Colon (tissue), 2 donors: ENCODE data around the gene ITGB1.
"Not testable (repeated sequence)": the region's sequence is repeated elsewhere in the genome, so short reads cannot be mapped to it uniquely, and the experiment has no call there.

Experiments
- FAIRE-seq: peaks from 2 replicates; lab custom pipeline; 2012; peaks lifted over from hg19 to GRCh38; lab: Jason Lieb, UNC
- donor health status: control.
- donor health status: control.

Gene ITGB1

DNA sequence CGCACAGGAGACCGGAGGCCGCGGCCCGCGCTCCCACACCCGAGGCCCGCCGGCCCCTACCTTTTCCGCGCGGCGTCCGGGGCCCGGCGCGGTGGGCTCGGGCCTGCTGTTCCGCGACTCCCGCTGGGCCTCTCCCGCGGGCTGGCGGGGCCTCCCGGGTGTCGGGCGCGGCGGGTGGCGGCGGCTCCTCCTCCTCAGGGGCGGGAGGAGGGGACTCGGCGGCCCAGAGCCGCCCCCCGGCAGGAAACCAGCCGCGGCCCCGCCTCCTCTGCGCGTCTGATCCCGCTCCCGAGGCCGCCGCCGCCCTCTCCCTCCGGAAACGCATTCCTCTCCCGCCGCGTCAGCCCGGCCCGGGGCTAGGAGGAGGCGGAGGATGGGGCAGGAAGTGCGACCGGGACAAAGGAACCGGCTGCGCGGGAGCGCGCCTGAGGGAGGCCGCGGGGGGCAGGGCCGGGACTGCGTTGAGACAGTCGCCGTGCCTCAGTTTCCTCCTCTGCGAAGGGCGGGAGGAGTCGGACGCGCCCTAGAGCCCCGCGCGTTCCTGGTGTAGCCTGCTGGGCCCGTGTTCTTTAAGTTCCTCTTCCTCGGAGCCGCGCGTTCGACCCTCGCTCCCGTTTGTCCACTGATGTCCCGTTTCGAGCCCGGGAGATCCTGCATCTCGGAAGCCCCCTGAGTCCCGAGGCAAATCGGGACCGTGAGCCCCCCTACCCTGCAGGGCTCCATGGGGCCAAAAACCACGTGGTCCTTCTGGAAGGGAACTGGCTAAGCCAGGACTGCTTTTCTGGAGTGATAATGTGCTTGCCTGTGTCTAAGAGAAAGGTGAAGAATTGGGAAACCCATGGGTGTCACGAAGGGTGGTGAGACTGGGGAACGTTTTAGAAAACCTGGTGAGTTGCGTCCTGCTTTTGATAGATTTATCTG, at the start of gene ITGB1:
Gene ITGB1 (minus strand): TSS at position 146 of the 921 bp plus-strand sequence. CDS start 22,672 bp downstream, outside the sequence.
- no peak for FAIRE-seq

DNA sequence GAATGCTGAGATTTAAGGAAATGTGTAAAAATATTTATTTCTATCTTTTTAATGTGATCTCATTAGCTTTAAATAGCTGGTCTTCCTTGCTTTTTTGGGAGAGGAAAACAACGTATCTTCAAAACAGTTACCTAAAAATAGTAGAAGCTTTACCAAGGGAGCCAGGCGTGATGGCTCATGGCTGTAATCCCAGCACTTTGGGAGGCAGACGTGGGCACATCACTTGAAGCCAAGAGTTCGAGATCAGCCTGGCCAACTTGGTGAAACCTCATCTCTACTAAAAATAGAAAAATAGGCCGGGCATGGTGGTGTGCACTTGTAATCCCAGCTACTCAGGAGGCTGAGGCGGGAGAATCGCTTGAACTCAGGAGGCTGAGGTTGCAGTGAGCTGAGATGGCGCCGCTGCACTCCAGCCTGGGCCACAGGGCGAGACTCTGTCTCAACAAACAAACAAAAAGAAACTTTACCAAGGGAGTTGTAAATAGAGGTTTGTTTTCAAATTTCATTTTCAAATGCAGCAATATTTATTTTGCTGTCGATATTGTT, 48.4 kb upstream of the ITGB1 start:
- FAIRE-seq = no peak

DNA sequence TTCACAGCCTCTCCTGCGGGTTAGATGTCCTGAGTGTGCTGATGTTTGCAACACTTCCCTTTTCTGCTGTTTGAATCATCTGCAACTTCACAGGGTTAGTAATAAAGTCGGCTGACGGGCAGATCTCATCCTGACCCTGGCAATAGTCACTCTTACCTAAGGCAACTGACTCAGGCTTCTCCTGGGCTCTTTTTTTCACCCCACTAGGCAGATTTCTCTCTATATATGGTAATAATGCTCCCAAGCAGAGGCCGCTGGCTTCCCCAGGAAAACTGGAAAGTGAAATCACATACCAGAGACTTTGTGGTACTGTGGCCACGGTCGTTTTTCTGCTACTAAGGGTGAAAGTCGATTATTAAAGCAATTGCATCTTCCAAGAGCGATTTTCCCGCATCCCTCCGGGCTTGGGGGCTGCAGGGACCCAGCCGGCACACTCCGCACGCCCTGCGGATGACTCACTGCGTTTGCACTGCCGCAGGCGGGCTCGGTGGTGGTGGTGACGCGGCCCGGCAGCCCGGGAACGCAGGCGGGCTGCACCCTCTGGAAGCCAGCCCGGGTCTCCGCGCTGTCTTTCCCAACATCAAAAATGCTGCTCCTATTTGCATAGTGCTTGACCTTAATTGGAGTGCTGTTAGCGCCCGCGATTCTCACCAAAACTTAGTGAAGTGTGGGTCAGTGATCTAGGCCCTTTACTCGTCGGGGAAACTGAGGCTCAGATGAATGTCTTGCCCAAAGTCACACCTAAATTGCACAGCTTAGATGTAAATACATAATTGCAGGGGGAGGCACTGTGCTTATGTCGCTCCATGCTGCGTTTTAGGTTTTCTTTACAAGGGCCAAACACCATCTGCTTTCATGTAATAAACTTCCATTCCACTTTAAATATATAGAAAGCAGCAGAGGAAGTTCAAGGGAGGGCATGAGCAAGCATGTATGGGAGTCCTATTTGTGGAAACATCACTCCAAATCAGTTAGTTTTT, 47.6 kb upstream of the ITGB1 start:
- FAIRE-seq = no peak

DNA sequence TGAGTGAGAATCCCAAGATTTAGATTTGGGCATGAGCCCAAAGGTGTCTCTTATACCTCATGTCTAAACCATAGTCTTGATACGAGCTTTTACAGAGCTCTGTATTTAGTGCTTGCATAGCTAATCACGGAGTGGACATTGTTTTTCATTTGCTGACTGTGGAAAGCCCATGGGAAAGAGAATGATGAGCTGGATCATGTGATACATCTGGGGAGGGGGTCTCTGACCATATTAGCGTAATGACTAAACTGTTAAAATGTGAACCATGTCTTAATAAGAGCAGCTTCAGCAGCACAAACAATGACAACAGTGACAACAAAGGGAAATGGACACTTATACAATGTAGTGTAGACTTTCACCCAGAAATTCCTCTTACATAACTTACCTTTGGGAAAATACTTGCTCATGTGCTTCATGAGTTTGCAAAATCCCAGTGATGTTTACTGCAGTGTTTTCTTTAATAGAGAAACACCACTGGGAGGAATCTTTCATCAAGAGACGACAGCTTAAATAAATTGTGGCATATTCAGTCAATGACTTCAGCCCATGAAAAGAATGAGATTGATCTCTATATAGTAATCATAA, 44.0 kb upstream of the ITGB1 start:
- FAIRE-seq = no peak

DNA sequence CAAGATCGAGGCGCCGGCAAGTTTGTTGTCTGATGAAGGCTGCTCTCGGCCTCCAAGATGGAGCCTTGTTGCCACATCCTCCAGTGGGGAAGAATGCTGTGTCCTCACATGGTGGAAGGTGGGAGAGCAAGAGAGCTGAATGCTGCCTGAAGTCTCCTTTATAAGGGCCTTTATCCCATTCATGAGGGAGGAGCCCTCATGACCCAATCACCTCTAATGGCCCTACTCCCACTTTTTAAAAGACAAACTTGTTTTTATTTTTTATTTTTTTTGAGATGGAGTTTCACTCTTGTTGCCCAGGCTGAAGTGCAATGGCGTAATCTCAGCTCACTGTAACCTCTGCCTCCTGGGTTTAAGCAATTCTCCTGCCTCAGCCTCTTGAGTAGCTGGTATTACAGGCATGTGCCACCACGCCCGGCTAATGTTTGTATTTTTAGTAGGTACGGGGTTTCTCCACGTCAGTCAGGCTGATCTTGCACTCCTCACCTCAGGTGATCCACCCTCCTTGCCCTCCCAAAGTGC, 40.1 kb upstream of the ITGB1 start:
- FAIRE-seq = not testable (repeated sequence)

DNA sequence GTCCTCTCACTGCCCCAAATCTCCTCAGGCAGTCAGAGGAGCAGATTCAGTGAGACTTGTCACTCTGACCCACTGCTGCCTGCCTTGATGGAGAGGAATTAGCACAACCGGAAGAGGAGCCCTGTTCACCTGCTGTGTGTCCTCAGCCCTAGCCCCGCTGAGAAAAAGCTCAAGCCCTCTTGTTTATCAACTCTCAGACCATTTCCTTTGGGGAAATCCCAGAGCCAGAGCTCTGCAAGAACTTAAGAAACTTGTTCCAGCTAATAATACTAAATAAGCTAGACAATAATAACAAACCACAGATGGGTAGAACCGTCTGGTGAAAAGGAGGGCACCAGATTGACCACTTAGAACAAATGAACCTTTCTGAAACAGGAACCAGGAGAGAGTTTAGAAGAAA, 37.7 kb upstream of the ITGB1 start:
- FAIRE-seq = no peak

DNA sequence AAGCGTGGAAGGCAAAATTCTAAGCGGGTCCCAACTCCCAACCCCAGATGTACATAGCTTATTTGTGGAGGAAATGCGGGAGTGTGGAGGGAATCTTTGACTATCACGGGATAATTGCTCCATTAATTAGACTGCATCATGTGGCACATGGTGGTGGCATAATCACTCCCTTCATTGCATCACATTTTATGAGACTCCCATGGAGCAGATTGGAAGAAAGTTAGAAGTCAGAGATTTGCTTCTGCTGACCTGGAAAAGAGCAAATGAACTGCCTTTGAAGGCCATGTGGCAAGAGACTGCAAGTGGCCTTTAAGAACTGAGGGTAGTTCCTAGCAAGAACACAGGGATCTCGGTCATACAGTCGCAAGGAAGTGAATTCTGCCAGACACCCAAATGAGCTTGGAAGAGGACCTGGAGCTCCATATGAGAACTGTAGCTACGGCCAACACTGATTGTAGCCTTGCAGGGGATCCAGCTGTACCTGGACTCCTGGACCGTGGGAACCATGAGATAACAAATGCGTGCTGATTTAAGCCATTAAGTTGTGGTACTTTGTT, 37.1 kb upstream of the ITGB1 start:
- FAIRE-seq = no peak

DNA sequence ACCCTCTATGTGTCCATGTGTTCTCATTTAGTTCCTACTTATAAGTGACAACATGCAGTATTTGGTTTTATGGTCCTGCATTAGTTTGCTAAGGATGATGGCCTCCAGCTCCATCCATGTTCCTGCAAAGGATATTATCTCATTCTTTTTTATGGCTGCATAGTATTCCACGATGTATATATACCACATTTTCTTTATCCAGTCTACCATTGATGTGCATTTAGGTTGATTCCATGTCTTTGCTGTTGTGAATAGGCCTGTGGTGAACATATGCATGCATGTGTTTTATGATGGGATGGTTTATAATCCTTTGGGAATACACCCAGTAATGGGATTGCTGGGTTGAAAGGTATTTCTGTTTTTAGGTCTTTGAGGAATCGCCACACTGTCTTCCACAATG, 36.6 kb upstream of the ITGB1 start:
- FAIRE-seq = not testable (repeated sequence)

DNA sequence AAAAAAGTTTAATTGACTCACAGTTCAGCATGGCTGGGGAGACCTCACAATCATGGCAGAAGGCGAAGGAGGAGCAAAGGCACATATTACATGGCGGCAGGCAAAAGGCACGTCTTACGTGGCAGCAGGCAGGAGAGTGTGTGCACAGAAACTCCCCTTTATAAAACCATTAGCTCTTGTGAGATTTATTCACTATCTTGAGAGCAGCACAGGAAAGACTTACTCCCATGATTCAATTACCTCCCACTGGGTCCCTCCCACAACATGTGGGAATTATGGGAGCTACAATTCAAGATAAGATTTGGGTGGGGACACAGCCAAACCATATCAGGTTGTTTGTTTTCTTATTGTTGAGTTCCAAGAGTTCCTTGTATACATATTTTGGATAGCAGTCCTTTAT, 34.3 kb upstream of the ITGB1 start:
- not testable (repeated sequence) for FAIRE-seq

DNA sequence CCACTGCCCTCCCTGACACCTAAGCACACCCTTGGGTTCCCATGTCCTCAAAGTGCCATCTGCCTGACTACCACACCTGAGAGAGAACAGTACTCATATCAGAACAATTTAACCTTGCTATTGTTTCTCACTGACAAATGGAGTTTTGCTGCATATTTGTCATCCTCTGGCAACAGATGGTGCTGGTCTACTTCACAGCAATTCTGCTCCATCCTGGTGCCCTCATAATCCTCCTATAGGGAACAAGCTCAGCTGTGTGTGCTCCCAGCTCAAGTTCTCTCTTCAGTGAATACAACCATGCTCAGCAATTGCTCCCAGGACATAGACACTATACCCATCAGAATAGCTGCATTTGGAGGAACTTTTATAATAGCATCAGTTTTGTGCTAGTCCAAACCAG, 32.8 kb upstream of the ITGB1 start:
- FAIRE-seq = no peak

DNA sequence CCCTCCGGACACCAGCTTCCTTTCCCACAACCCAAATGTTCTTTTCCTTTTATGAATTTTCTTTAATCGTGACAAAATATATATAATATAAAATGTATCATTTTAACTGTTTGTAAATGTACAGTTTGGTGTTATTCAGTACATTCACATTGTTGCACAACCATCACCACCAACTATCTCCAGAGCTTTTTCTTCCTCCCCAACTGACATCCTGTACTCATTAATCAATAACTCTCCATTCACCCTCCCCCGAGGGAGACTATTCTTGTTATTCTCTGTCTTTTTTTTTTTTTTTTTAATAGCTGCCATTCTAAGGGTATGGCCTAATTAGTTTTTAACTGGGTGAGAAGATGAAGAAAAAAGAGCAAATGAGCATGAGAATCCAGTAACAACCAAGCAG, 30.6 kb upstream of the ITGB1 start:
- FAIRE-seq = no peak

DNA sequence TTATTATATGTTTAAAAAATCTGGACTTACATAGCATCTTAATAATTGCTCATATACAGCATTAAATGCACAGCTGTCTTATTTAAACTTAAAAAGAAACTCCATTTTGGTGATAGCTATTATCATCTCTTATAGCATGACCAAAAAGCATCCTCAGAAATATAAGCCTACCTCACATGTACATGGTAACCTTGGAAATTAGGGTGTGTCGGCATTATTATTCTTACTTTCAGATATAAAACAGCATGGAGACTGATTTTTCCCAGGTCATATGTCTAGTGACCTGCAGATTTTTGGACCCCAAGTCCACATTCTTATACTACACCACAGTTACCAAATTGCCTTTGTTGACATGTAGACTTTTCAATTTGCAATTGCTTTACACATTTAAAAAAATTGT, 29.1 kb upstream of the ITGB1 start:
- FAIRE-seq = no peak

DNA sequence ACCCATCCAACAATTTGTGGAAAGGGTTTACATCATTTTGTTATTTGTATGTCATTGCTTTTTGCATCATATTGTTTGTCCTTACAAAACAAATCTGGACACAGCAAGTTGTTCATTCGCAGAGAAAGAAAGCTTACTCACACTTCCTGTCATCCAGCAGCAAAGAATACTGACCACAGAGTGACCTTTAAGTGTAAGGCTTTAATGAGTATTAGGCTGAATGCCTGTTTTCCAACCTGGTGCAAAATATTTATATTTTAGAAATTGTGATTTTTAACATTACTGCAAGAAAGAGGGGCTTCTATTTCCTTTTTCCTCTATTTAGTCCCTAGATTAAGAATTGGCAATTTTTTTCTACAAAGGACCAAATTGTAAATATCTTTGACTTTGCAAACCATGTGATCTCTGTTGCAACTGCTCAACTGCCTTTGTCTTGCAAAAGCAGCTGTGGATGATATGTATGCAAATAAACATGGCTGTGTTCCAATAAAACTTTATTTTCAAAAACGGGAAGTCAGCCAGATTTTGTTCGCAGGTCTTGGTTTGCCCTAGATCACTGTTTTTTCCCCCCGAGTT, 27.8 kb upstream of the ITGB1 start:
- FAIRE-seq = no peak

DNA sequence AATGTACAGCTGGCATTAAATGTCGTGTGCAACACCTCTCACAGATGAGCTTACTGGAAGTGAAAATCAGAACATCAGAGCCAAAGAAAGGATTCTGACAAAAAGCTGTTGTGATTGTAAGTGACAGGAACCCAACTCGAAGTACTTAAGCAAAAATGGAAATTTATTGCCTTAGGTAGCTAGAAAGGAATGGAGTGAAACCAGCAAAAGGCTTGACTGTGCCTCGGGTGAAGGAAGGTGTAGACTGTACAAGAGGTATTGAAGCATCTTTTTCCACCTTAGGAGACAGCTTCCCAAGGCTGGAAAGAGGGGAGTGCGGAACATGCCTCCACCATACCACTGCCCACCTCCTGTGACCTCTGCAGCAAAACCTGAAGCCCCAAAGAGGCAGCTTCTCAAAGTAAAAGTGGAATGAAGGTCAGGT, 27.3 kb upstream of the ITGB1 start:
- FAIRE-seq = no peak

DNA sequence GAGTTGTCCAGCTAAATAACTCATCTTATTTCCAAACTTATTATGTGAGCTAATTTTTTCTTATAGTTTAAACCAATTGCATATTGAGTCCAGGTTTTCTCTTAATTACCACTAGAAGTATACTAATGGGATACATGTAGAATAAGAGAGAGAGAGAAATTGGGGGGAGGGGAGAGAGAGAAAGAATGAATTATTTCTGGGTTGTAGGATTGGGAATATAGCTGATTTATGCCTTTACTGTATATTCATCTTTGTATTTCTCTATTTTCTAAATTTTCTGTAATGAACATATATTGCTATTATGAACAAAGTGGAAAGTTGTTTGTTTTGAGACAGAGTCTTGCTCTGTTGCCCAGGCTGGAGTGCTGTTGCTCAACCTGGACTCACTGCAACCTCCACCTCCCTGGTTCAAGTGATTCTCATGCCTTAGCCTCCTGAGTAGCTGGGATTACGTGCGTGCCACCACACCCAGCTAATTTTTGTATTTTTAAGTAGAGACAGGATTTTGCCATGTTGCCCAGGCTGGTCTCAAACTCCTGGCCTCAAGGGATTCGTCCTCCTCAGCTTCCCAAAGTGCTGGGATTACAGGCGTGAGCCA, 26.1 kb upstream of the ITGB1 start:
- no peak for FAIRE-seq

DNA sequence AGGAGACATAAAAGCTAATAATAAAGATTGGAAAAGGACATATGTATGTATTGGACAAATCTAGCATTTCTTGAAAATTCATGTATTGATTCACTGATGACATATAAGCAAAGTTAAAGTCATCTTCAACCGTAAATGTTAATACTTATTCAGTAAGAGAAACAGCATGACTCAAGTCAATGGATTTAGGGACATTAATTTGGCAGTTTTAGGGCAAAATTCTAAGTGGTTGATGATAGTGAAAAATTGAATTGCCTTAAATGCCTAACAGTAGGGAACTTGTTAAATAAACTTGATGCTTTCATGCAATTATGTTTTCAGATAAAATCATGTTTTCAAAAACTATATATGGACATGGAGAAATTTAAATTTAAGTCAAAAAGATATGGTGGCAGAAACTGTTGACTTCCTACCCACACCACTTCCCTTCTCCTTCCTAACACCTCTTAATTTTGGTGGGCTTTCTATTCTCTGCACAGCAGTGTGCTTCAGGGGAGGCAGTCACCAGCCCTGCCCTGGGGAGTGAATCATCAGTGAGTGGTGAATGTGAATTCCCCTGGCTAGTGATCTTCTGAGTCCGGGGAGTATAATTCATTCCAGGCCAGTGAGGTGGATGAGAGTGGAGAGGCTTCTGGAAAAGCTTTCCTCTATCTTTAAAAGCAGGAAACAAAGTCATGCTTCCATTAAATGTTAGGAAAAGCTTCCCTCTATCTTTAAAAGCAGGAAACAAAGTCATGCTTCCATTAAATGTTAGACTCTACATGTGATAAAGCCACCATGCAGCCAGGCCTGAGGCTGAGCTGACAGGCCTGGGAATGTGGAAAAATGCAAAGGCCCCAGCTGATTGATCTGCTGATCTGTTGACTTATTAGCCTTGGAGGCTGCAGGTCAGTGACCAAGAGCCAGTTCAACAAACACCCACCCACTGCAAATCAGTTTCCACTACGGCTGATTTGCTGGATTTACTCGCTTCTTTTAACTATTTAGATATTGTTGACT, 25.2 kb upstream of the ITGB1 start:
- FAIRE-seq = no peak

DNA sequence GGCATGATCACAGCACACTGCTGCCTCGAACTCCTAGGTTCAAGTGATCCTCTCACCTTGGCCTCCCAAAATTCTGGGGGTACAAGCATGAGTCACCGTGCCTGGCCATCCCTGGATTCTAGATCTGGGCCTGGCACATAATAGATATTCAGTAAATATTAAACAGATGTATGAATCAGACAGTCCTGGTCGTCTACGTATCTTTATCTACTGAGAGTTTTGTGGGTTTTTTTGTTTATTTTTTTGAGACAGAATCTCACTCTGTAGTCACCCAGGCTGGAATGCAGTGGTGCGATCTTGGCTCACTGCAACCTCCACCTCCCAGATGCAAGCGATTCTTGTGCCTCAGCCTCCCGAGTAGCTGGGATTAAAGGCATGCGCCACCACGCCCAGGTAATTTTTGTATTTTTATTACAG, 24.3 kb upstream of the ITGB1 start:
- no peak for FAIRE-seq

DNA sequence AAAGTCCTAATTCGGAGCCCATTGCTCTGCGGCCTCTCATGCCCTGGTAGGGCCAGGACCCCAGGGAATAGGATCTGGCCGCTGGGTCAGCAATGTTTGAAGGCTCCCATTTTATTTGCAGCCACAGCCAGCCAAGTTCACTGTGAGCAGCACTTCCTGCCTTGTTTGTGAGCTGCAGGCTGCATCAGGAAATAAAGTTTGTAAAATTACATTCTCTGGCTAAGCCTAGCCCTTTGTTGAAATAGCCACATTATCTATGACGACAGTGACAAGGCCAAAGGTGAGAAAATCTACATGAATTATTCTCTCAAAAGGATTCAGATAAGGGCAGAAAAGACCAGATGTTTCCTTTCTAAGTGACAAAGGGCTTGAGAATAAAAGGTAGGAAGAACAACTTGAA, 23.7 kb upstream of the ITGB1 start:
- no peak for FAIRE-seq
